Sigmoid colon (tissue), 4 donors: Measurements from ENCODE around the gene PCGF2.

Experiments used
- CTCF ChIP-seq, 4 experiments: fragments of 450-650 bp in 3 of 4; fragments of 200-600 bp in 1 of 4; IDR thresholded peaks; one replicate each; pipeline ENCODE4 v1.5.1; 2016 to 2019; ENCODE audit warnings: antibody characterized with exemption in 4 of 4, mild to moderate bottlenecking in 3 of 4, moderate library complexity in 2 of 4
- EP300 ChIP-seq, 4 donors: sonication (generic); formaldehyde crosslinking; IDR thresholded peaks; one replicate each; pipeline ENCODE4 v1.6.1; 2017; ENCODE audit warnings: antibody characterized with exemption in 4 of 4
- POLR2A ChIP-seq, 2 donors: fragments of 450-650 bp; IDR thresholded peaks; one replicate each; pipeline ENCODE4 v1.6.1; 2016; ENCODE audit warnings: antibody characterized with exemption in 2 of 2, mild to moderate bottlenecking in 2 of 2, moderate library complexity in 2 of 2

GRCh38 chr17:38740806-38741205, 7.3 kb downstream of the PCGF2 start:
- TF ChIP-seq CTCF (IDR thresholded peaks at IDR 0.05) (no peak), POLR2A (IDR thresholded peaks at IDR 0.05) (no peak), EP300 (IDR thresholded peaks at IDR 0.05) (no peak)
